WI38 (cell line): Measurements from ENCODE around the gene CCDC137.

Source experiments
- H3K4me3 ChIP-seq: 2 replicates; pipeline ENCODE4 v1.5.1; 2011; ENCODE audit warnings: low read depth, mild to moderate bottlenecking, control low read depth, low read length
- TF ChIP-seq, protein P1 (sequence below): IDR thresholded peaks from 2 replicates; pipeline ENCODE4 v1.5.1; 2012; ENCODE audit warnings: low read depth, mild to moderate bottlenecking, control low read depth, low read length

The CCDC137 gene

DNA sequence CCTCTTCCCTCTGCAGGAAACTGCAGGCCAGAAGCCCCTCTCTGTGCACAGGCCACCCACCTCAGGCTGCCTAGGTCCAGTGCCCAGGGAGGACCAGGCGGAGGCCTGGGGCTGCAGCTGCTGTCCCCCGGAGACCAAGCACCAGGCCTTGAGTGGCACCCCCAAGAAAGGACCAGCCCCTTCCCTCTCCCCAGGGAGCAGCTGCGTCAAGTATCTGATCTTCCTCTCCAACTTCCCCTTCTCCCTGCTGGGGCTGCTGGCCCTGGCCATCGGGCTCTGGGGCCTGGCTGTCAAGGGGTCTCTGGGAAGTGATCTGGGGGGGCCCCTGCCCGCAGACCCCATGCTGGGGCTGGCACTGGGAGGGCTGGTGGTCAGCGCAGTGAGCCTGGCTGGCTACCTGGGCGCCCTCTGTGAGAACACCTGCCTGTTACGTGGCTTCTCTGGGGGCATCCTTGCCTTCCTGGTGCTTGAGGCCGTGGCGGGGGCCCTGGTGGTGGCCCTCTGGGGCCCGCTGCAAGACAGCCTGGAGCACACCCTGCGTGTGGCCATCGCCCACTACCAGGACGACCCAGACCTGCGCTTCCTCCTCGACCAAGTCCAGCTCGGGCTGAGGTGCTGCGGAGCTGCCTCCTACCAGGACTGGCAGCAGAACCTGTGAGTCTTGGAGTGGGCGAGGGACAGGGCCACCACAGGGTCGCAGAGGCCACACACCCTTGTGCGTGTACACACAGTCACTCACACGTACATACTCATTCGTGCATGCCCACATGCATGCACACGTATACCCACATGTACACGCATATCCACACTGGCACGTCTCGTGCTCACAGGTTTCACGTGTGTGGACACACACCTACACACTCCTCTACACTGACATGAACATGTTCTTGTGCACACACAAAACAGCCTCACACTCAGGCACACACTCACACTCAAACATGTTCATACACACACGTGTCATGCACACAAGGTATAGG is 21.3 kb upstream of the CCDC137 start:
- no peak overlapping the region for H3K4me3 ChIP-seq
- TF ChIP-seq, protein P1, sequence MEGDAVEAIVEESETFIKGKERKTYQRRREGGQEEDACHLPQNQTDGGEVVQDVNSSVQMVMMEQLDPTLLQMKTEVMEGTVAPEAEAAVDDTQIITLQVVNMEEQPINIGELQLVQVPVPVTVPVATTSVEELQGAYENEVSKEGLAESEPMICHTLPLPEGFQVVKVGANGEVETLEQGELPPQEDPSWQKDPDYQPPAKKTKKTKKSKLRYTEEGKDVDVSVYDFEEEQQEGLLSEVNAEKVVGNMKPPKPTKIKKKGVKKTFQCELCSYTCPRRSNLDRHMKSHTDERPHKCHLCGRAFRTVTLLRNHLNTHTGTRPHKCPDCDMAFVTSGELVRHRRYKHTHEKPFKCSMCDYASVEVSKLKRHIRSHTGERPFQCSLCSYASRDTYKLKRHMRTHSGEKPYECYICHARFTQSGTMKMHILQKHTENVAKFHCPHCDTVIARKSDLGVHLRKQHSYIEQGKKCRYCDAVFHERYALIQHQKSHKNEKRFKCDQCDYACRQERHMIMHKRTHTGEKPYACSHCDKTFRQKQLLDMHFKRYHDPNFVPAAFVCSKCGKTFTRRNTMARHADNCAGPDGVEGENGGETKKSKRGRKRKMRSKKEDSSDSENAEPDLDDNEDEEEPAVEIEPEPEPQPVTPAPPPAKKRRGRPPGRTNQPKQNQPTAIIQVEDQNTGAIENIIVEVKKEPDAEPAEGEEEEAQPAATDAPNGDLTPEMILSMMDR = no peak

DNA sequence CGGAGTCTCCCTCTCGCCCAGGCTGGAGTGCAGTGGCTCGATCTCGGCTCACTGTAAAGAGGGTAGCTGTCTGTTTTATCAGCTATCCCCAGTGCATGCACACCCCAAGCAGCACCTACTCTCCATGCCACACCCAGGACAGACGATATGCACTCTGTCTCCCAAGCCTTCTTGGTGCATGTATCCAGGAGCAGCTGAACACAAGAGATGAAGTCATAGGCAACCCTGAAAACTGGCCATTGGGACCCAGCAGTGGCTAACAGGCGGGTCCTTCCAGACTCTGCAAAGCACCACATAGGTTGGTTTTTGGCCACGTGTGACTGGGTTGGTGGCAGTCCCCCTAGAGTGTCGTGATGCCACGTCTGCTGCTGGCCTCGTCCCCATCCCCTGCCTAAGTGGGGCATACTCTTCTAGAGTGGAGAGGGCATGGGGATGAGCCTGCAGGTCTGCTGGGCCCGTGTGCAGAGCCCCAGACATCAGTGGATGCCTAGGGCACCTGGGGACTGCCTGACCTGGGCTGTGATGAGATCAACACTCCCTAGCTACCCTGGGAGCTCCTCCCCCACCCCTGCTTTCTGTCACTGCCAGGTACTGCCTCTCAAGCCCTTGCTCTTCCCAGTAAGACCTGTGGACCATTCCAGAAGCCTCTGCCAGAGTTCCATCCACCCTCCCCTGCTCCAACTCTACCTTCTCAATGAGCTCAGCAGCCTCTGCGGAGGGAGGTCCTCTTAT is 19.5 kb upstream of the CCDC137 start:
- TF ChIP-seq, protein P1 = no peak
- H3K4me3 ChIP-seq = no peak overlapping the region

DNA sequence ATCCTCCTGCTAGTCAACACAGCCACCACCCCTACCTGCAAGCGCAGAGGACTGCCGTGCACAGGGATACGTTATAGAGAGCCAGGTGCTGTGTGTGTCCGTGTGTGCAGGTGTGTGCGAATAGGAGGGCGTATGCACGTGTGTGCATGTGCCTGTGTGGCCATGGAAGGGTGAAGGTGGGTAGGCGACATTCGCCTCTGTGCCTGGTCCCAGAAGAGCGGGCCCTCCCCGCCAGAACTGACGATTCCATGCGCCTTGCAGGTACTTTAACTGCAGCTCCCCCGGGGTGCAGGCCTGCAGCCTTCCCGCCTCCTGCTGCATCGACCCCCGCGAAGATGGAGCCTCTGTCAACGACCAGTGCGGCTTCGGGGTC is 18.9 kb upstream of the CCDC137 start:
- no peak overlapping the region for H3K4me3 ChIP-seq
- TF ChIP-seq, protein P1 = no peak

DNA sequence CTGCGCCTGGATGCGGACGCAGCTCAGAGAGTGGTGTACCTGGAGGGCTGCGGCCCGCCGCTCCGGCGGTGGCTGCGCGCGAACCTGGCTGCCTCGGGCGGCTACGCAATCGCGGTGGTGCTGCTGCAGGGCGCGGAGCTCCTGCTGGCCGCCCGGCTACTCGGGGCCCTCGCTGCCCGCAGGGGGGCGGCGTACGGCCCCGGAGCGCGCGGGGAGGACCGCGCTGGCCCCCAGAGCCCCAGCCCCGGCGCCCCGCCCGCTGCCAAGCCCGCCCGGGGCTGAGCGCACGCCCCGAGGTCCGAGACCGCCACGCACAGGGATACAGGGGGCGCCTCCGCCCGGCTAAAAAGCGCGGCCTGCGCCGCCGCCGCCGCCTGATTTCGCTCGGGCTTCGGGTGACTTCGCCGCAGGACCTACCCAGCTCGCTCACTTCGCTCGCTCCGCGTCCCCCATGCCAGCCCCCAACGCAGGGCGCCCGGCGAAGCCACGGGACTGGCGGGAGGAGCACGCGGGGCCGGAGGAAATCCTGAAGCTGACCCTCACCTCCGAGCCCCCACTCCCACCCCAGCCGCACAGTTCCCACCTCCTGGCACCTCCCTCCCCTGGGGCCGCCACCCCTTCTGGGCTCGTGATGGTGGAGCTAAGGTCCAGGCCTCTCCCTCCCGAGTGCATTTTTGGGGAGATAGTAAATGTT is 18.4 kb upstream of the CCDC137 start:
- H3K4me3 ChIP-seq = no peak overlapping the region
- TF ChIP-seq, protein P1 = no peak

DNA sequence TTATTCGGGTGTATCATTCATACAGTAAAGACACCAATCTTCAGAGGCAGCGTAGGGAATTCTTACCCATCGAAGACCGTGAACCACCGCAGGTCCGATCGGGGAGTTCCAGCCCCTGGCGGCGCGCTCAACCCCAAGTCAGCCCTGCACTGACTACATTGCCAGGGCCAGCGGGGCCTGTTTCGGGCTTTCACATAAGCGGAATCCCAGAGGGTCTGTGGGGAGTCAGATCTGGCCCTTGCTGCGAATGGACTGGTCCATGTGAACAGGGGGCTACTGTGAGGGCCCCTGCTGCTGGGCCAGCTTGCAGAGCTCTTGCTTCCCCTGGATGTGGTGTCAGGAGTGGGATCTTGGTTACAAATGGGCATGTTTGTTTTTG is 17.8 kb upstream of the CCDC137 start:
- TF ChIP-seq, protein P1 = no peak
- no peak overlapping the region for H3K4me3 ChIP-seq

DNA sequence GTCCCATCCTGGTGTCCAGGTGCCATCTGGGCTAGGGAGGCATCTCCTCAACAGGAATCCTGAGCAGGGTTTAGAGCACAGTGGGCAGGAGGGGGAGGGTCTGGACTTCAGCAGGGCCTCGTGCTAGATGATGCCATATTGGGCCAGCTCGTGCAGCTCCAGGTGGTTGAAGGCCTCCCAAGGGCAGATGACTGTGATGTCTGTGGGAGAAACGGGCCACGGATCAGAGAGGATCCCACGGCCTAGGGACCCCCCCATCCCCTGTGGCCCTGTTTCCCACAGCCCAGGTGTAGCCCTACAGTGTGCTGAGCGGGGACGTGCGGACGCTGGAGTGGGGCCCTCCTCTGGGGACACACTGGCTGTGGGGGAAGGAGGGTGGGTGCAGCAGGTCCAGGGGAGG is 15.6 kb upstream of the CCDC137 start:
- no peak overlapping the region for H3K4me3 ChIP-seq
- TF ChIP-seq, protein P1 = no peak
